GM19035 (cell line): ENCODE results near the gene KLF16.

Experiments
- ATAC-seq: cut with Tn5 transposase; IDR thresholded peaks from one replicate; pipeline ENCODE4 v1.9.1; 2021; ENCODE audit not compliant: unreplicated experiment

KLF16 gene

DNA sequence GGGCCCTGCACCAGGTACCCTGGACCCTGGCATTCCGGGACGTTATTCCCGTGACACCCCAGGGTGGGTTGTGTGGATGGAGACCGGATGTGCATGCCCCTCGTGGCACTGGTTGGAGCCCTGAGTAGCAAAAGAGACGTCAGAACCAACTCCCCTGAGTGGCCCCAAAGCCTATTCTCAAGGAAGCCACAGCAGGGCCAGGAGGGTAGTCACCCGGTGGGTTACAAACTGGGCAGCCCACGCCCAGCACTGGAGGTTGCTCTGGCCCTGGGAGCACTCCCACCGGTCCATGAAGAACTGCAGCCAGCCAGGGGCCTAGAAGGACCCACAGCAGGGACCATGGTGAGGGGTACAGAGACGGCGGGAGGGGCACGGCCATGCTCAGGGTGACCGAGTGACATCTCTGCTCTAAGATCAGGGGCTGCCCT is 7.5 kb downstream of the KLF16 start:
- ATAC-seq = peak; percentile 4

DNA sequence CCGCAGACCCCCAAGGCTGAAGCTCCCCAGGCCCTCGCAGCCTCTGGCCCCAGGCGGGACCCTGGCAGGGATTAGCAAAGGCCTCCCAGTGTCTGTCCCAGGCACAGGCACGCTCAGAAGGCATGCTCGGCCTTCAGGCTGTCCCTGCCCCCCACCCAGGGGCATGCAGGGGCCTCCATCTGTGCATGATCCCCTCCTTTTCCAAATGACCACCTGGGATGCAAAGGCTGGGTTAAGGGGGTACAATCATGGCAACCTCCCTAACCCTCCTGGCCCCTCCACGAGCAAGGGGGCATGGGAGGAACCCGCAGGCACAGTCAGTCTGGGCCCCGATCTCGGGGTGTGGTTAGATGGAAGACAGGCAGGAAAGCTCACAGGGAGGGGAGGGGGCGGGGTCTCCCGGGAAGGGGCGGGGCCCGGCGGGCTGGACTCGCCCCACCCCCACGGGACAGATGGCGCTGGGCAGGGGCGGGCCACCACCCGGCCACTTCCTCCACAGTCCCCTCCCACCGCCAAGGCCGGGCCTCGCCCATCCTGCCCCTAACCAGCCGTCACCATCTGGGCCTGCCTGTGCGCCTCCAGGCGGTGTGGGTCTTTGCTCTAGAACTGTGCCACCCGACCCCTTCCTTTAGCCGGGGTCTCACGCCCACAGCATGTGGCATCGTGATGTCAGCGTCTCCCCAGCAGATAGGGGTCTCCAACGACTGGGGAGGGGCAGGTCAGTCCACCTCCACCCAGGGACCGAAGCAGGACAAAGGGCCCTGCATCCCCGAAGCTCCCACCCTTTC is 8.1 kb downstream of the KLF16 start:
- ATAC-seq = peak; percentile 60

DNA sequence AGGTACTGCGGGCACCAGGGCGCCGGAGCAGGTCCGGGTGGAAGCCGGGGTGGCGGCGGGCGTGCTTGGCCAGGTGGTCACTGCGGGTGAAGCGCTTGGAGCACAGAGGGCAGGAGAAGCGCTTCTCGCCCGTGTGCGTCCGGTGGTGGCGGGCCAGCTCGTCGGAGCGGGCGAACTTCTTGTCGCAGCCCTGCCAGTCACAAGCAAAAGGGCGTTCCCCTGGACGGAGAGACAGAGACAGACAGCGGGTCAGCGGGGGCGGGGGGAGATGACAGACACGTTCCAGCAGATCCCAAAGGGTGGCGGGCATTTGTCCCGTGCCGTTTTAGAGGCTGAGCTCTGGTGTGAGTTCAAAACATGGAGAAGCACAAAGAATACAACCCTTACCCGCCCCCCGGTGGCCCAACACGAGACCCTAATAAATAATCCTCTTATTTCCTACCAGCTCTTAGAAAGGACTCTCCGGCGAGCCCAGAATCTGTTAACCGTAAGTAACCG is 8.8 kb downstream of the KLF16 start:
- no peak for ATAC-seq

GRCh38 chr19:1854039-1854541 is 9.3 kb downstream of the KLF16 start:
- ATAC-seq = no peak

DNA sequence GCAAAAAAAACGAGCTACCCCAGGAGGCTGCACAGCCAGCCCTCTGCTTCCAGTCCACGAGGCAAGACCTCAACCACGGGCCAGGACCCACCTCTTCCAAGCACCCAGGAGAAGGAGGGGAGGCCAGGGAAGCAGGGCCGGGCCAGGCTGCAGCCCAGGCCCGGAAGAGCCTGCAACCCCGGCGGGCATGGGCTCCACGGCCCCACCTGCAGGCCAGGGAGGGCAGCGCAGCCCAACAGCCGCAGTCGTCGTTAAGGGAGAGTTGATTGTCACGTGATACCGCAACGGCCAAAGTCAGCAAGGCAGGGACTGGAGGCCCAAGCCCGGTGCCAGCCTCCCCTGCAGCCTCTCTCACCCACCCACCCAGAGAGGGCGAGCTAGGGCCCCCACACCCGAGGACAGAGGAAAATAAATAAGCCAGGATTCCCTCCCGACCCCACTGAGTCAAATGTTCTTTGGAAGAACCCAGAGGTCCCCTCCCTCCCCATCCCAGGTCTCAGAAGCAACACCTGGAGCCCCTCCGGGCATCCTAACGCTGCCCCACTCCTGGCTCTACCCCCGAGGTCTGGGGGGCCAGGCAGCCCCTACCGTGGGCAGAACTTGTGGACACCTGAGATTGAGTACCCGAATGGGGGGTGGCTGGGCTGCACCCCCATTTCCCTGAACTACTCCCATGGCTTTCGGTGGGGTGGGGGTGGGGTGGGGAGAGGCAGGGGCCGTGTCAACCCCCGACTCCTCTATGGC is 9.9 kb downstream of the KLF16 start:
- no peak for ATAC-seq

DNA sequence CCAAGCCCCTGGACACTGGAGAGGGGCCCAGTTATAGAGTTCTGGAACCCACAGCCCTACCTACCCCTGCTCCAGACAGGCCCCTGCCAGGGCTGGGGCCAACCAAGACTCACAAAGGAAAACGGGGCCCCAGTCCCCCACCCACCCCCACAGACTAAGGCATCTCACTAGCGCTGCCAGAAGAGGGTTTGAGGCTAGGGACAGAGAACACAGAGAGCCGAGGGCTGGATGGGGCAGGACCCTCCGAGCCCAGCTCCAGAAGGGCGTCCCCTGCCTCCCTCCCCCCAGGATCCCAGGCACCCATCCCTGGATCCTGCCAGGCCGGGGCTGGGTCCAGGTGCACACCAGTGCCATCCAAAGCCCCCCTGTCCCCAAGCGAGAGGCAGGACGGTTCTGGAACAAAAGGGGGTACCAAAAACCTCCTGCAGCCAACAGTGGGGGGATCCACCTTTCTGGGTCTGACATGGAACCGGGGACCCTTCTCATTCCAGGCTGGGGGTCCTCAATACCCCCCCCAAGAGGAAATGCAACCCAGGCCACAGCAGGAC is 10.7 kb downstream of the KLF16 start:
- ATAC-seq = no peak

DNA sequence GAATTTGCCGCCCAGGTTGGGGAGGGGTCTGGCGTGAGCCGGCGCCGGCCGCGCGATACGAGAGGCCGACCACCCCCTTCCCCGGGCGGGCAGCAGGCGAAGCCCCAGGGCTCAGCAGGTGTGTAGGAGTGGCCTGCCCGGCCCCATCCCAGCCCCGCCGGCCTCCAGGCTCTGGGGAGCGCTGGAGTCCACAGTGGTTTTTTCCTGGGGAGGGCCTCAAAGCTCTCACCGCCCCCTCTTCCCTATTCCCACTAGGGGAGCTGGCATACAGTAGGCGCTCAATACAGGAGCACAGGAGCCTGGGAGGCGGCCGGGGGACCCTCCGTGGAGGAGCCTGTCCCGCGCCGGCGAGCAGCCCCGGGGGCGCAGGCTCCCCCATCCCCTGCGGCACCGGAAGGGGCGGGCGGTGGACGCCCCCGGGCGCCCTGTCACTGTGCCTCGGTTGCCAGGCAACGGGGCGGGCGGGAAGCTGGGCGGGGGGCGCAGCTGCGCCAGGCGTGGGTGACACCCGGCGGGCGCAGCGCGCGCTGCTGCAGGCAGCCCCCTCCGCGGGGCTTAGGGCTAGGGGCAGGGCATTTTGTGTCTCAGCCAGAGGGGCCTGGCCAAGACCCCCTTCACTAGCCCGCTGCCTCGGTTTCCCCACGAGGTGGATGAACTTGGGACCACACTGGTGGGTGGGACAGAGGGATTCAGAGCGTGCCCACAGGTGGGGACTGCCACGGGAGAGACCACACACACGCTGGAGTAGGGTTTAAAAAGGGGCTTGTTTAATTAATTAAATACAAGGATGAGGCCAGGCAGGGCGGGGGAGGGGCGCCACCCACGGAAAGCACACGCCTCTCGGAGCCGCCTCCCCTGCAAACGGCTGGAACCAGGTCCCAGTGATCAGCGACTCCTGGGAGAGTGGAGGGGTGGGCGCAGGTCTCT is 11.5 kb downstream of the KLF16 start:
- ATAC-seq = no peak

DNA sequence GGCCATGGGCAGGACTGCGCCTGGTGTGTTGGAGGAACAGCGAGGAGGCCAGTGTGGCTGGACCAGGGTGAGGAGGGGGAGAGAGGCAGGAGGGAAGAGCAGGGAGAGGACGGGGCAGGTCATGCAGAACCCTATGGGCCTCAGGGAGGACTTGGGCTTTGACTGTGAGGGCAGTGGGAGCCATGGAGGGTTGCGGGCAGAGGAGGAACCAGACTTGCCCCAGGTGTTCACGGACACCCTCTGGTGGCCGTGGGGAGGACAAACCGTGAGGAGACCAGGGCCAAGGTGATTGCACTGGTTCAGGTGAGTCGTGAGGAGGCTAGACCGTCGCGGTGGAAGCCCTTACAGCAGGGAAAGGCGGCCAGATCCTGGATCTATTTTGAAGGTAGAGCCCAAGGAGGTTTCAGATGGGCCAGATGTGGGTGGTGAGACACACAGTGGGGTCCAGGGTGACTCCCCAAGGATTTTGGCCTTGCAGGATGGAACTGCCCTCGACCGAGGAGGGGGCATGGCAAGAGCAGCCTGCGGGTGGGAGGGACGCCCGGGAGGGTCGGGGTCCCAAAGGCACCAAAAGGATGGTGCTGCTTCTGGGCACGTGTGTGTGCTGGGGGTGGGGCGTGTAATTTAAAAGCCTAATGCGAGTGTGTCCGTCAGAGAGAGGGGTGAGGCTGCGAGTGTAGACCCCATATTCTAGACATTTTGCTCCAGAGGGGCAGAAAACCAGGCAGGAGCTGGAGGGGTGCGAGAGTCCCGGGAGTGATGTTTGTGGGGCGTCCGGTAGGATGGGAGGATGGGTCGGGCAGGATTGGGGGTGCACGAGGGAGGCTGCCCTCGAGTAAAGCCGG is 12.3 kb downstream of the KLF16 start:
- ATAC-seq = no peak

DNA sequence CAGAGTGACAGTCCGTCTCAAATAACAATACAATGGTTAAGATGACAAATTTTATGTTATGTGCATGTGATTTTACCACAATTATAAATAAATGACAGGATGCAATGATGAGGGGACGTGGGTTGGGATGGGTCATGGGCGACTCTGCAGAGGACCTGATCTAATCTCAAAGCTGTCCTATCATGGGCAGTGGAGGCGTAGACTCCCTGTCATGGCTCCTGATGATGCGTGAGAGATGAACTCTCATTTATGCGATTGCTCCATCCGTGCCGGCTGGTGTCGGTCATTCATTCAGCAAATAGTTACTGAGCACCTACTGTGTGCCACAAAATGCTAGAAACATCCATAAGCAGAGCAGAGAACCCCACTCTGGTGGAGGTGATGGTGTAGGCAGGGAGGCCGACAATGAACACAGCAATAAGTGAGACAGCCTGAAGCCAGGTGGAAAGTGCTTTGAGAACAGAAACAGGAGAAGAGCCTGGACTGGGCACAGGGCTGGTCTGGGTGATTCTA is 13.4 kb downstream of the KLF16 start:
- no peak for ATAC-seq

GRCh38 chr19:1849132-1849474 is 14.3 kb downstream of the KLF16 start:
- ATAC-seq = no peak

- ATAC-seq = peak; percentile 73
These were observed 14.8 kb downstream of the KLF16 start, which contains the start of gene REXO1 for GRCh38 chr19:1848399-1849131. Gene REXO1, minus strand, starts transcription at chr19:1848483. Its CDS starts 125 bp downstream, at chr19:1848358.

GRCh38 chr19:1847684-1848398 is 15.5 kb downstream of the KLF16 start:
- peak; percentile 33 for ATAC-seq

GRCh38 chr19:1847348-1847683 is 16.1 kb downstream of the KLF16 start:
- no peak for ATAC-seq

GRCh38 chr19:1846517-1847204 is 16.7 kb downstream of the KLF16 start:
- no peak for ATAC-seq

DNA sequence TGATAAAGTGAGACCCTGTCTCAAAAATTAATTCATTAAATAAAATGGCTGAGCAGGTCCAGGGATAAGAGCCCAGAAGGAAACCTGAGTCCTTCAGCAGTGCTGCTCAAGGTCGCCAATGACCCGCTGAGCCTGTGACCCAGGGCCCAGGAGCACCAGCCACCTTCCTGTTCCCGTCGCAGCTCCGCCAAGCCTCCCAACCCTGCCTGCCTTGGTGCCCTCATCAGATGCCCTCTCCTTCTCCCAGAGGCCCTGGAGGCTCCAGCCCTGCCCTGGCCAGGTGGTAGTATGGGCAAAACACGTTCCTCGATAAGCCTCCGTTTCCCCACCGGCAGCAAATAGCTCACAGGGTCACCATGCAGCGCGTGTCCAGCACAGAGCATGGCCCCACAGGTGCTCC is 17.7 kb downstream of the KLF16 start:
- ATAC-seq = no peak

DNA sequence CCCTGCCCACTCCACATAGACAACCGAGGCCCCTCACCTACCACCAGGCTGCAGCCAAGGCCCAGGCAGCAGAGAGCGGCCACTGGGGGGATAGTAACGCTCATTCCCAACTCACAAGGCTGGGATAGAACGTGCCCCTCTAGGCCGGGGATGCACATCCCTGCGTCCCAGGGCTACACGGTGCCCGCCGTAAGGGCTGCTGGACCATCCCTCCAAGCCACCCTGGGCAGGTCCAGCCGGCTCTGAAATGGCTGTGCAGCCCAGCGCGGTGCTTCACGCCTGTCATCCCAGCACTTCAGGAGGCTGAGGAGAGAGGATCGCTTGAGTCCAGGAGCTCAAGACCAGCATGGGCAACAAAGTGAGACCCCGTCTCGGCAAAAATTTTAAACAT is 18.3 kb downstream of the KLF16 start:
- ATAC-seq = no peak

DNA sequence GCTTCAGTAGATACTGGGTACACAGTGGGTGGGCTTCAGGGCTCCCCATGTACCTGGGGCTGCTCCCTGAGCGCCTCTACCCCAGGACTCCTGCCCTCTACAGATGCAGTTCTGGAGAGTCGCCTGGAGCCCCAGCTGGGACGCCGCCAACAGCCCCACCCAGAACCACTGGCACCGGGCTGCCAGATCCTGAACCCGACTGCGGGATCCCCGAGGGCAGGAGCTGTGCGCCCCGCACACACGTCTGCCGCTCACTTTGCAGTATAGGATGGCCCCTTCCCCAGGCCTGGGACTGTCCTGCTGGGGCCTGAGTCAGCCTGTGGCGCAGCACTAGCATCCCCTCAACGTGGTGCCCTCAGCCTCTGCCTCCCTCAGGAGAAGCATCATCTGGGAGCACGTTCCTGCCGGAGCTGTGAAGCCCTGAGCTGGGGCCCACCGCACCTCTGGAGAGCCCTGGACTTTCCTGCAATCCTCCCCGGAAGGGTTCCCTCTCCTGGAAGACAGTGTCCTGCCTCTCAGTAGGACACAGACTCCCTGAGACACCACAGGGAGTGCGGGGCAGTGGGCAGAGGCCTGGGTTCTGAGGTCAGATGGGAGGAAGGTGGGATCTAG is 18.8 kb downstream of the KLF16 start:
- ATAC-seq = no peak
